GM19372 (cell line): ENCODE measurements around the gene ATAD3B.
"Not testable (repeated sequence)": the region's sequence is repeated elsewhere in the genome, so short reads cannot be mapped to it uniquely, and the experiment has no call there.

Experiments
- ATAC-seq: cut with Tn5 transposase; IDR thresholded peaks from one replicate; pipeline ENCODE4 v1.9.1; 2021; ENCODE audit warnings: mild to moderate bottlenecking, low read depth, moderate library complexity; ENCODE audit not compliant: unreplicated experiment

The ATAD3B gene

DNA sequence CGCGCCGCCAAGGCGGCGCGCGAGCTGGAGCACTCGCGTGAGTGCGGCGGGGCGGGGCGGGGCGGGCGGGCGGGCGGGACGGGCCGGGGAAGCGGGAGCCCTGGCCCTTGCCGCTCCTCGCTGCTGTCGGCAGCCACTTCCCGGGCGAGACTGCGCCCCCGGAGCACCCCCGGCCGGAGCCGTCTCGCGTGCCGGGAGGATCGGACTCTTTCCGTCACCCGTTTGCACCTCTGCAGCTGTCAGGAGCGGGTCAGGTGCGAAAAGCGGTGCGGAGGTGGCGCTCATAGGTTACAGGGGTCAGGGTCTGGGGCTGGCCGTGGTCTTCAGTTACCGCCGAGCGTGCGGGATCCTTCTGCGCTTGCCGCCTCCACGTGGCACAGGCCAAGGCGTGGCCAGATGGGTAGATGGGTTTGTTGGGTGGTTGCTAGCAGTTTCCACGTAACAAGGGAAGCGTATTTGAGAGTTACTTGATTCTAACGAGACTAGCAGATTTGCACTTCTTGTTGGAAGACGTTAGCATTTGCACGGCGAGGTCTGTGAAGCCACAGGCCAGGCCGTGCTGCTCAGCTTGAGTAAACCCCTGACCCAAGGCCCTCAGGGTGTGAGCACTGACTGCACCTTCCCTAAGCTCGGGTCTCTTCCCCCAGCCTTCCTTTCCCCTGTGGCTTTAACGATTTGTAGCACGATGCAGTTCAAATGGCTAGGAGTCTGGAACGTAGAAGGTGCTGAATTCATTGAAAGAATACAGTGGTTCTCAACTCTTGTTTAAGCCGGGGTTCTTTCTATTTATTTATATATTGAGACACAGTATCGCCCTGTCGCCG, 700 bp downstream of the ATAD3B start:
- peak; percentile 22 for ATAC-seq

DNA sequence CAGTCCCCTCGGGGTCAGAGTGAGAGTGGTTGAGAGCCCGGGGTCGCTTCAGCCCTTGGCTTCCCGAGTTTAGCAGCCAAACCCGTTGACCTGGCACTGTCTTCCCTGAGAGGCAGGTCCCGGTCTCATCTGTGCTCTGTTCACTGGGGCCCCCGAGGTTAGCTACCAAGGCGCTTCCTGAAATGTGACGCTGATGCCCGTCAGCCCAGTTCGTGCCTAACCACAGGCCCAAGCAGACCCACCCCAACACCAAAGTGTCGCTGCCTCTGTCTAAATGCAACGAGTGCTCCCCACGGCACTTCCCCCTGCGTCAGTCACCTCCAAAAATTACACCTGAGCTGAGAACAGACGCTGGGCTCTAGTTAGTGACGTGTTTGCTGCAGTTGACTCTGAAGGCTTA, 4.4 kb downstream of the ATAD3B start:
- ATAC-seq = not testable (repeated sequence)

GRCh38 chr1:1477206-1477605, 5.6 kb downstream of the ATAD3B start:
- no peak for ATAC-seq

DNA sequence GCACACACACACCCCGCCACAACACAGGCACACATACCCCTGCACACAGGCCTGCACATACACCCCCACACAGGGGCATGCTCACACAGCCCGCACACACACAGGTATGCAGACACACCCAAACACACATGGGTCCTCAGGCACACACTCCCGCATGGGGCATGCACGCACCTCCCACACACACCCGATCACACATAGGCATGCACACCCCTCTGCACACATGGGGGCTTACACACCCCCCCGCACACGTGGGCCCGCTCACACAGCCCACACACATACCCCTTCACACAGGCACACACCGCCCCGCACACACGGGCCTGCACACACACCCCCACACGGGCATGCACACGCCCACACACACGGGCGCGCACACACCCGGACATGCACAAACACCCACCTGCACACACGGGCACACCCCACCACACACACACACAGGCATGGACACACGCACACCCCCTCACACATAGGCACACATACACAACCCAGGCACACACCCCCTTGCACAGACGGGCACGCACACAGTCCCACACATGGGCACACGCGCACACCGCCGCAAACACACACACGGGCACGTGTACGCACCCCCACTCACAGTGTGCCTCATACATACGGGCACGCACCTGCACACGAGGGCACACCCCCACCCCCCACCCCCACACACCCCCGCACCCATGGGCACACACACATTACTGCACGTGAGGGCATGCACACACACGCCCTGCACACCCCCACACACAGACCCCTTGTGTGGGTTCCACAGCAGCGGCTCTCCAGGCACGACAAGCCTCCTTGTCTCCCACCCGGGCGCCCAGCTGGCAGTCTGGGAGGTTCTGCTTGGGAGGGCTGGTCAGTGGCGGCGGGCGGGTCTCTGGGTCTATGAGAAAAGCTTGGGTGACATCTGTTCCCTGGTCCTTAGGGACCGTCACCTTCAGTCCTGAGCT, 8.3 kb downstream of the ATAD3B start:
- ATAC-seq = no peak

DNA sequence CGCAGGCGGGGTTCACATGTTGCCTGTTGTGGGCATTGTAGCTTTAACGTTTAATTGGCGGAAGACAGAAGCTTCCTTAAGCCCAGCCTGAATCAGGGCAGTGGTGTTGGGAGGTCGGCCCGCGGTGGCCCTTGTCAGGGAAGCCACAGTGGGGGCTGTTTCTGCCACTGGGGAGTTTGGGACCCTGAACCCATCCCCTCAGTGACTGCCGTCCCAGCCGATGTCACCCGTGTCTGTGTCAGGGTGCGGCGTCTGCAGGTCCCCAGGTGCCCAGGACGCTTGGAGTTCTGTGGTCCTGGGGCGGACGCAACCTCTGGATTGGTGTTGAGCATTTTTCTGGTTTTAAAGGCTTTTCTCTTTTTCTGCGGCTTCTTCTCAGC, 8.9 kb downstream of the ATAD3B start:
- ATAC-seq = not testable (repeated sequence)

DNA sequence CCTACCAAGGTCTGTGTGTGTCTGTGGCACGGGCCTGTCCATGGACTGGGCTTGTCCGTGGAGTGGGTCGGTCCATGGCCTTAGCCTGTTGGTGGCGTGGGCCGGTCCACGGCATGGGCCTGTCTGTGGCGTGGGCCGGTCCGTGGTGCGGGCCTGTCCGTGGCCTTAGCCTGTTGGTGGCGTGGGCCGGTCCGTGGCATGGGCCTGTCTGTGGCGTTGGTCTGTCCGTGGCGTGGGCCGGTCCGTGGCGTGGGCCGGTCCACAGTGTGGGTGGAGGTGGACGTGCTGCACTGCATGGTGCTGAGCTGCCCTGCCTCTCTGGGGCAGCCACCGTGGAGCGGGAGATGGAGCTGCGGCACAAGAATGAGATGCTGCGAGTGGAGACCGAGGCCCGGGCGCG, 10.2 kb downstream of the ATAD3B start:
- not testable (repeated sequence) for ATAC-seq

DNA sequence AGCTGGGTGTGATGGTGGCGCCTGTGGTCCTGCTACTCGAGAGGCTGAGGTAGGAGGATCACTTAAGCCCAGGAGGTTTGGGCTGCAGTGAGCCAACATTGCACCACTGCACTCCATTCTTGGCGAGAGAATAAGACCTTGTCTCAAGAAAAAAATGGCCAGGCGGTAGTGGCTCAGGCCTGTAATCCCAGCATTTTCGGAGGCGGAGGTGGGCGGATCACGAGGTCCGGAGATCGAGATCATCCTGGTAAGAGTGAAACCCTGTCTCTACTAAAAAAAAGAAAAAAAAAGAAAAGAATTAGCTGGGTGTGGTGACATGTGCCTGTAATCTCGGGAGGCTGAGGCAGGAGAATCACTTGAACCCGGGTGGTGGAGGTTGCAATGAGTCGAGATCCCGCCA, 11.3 kb downstream of the ATAD3B start:
- no peak for ATAC-seq

GRCh38 chr1:1483714-1484113, 12.1 kb downstream of the ATAD3B start:
- no peak for ATAC-seq

- ATAC-seq = not testable (repeated sequence)
Measured at GRCh38 chr1:1484976-1485750, 13.6 kb downstream of the ATAD3B start.

- ATAC-seq = not testable (repeated sequence)
Measured at GRCh38 chr1:1485755-1486317, 14.3 kb downstream of the ATAD3B start.

- ATAC-seq = no peak
Measured at GRCh38 chr1:1487701-1488100, 16.1 kb downstream of the ATAD3B start.

GRCh38 chr1:1489231-1489630, 17.7 kb downstream of the ATAD3B start:
- no peak for ATAC-seq

DNA sequence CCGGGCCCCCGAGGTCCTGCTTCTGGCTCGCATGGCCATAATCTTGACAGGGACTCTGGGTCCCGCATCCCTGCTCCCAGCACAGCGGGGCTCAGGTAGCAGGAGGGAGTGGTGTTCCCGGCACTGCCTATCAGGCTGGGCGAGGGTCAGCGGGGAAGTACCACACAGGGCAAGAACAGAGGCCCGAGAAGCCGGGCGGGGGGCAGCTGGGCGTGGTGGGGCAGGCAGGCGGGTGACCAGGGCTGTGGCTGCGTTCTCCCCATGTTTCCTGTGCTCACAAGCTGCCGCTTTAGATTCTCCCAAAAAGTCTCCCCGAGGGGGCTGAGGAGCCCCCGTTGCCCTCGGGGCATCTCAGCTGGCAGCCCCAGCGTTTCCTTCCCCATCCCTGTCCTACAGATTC, 18.3 kb downstream of the ATAD3B start:
- no peak for ATAC-seq

DNA sequence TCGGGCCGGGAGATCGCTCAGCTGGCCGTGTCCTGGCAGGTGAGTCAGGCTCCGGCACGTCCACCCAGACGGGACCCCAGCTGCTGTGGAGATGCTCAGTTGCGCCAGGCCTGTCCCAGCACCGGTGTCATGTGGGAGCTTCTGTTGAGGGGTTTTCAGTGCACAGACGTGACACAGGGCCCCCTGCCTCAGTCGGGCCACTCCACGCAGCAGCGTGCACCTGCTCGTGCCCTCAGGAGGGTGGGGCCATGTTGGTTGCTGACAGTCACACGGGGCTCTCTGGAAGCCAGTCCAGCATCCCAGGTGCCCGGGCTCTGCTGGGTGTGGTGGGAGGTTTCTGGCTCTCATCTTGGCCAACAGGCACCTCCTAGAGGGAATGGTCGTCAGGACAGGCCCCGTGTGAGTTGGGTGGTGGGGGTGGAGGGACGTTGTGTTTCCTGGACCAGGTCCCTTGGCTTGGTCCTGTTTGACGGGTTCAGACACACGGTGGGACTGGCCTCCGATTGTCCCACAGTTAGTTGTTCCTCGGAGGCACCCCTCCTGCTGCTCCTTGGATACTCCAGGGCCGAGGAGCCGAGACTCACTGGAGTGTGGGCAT, 19.2 kb downstream of the ATAD3B start:
- no peak for ATAC-seq

GRCh38 chr1:1491601-1492000, 20.0 kb downstream of the ATAD3B start:
- no peak for ATAC-seq

GRCh38 chr1:1494311-1494710, 22.7 kb downstream of the ATAD3B start:
- ATAC-seq = not testable (repeated sequence)

DNA sequence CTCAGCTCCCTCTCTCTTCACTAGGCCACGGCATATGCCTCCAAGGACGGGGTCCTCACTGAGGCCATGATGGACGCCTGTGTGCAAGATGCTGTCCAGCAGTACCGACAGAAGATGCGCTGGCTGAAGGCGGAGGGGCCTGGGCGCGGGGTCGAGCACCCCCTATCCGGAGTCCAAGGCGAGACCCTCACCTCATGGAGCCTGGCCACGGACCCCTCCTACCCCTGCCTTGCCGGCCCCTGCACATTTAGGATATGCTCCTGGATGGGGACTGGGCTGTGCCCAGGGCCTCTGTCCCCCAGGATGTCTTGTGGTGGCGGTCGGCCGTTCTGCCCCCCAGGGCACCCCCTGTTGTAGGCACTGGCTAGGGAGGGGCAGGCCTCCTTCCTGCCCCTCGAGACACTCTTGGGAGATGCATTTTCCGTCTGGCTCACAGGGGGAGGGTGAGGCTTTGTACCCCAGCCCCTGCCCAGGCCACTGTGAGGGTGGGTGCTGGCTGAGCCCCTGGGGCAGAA, 24.0 kb downstream of the ATAD3B start:
- not testable (repeated sequence) for ATAC-seq

DNA sequence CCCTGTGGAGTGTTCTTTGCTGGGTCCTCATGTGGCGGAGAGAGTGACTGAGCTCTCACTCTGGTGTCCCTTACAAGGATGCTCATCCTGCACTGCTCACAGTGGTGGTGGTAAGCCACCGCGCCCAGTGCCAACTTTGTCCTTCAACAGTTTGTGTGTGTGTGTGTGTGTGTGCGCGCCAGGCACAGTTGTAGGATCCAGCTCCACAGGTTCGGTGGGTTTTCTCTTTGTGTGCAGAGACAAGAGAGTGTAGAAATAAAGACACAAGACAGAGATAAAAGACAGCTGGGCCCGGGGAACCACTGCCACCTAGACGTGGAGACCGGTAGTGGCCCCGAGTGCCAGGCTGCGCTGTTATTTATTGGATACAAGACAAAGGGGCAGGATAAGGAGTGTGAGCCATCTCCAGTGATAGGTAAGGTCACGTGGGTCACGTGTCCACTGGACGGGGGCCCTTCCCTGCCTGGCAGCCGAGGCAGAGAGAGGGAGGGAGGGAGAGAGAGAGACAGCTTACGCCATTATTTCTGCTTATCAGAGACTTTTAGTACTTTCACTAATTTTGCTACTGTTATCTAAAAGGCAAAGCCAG, 33.3 kb downstream of the ATAD3B start:
- ATAC-seq = not testable (repeated sequence)

DNA sequence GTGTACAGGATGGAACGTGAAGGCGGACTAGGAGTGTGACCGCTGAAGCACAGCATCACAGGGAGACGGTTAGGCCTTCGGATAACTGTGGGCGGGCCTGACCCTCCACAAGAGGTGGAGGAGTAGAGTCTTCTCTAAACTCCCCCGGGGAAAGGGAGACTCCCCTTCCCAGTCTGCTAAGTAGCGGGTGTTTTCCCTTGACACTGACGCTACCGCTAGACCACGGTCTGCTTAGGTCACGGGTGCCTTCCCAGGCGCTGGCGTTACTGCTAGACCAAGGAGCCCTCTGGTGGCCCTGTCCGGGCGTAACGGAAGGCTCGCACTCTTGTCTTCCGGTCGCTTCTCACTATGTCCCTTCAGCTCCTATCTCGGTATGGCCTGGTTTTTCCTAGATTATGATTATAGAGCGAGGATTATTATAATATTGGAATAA, 33.8 kb downstream of the ATAD3B start:
- ATAC-seq = not testable (repeated sequence)
